HG02852 (cell line): ENCODE results near the gene VPS8.

ENCODE experiments used
- ATAC-seq: cut with Tn5 transposase; IDR thresholded peaks from one replicate; pipeline ENCODE4 v1.9.1; 2021; ENCODE audit warnings: mild to moderate bottlenecking, moderate library complexity; ENCODE audit not compliant: unreplicated experiment

The VPS8 gene

DNA sequence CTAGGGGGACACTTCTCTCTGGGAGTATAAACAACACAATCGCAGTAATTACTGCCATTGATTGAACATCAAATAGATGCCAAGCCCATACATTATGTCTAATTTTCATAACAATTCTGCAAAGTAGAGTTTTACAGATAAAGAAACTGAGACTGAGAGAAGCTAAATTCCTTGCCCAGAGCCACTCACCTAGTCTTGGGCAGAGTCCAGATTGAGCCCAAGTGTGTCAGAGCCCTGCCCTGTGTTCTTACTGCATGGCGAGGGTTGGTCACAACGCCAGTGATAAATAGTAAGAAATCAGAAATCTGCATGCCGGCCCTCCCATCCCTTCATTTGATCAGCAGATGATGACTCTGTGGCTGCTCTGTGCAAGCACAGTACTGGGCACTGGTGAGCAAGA lies 234.6 kb downstream of the VPS8 start:
- ATAC-seq, result no peak

DNA sequence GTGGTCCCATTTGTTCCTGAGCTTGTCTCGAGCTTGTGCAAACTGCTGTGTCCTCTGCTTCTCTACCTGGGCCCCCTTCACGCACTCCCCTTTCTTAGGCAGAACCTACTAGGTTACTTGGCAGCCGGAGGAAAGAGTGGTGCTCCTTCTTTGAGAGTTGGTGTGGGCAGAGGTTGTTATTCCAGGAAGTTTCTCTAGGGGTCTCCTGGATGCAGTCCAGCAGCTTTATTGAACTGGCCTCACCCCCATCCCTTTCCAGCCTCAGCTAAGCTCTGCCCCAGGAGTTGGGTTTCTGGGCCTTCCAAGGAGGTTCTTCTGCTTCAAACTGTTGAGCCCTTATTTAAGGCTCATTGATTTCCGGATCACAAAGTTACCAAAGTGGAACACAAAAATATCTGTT lies 237.7 kb downstream of the VPS8 start:
- no peak for ATAC-seq

DNA sequence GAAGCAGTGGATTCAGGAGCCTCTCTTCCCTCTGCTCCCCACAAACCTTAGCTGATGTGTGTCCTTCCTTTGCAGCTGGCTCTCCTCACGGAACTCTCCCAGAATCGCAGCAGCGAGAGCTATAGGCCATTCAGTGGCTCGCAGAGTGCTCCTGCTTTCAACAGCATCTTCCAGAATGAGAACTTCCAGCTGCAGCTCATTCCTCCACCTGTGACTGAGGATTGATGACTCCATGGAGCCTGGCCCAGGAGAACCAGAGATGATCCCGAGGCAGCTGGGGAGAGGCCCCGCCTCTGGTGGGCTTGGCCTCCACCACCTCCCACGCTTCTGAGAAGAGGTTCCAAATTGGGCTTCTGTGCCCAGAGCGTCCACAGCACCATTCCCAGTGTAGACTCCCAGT lies 239.8 kb downstream of the VPS8 start:
- no peak for ATAC-seq

DNA sequence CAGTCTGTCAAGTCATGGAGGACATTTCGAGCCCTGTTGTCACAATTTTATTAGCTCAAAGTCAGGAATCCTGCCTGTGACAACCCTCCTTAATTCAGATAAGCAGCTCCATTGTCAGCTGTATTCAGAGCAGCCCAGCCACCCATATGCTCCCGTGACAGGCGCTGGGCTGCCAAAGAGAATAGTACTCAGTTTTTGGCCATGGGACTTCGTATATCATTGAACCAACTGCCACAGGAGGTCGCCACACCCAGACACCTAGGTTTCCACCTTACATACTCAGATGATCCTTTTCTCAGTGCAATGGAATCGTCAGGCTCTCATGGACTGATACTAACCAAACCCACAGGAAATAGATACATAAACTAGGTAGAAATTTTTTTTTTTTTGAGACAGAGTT lies 240.7 kb downstream of the VPS8 start:
- ATAC-seq, result no peak

DNA sequence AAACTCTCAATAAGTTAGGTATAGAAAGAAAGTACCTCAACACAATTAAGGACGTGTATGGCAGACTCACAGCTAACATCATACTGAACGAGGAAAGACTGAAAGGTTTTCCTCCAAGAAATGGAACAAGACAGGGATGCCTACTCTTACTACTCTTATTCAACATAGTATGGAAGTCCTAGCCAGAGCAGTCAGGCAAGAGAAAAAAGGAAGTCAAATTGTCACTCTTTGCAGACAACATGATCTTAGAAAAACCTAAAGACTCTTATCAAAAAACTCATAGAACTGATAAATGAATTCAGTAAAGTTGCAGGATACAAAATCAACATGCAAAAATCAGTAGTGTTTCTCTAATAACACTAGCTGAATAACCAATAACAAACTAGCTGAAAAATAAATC lies 244.9 kb downstream of the VPS8 start:
- no peak for ATAC-seq

- ATAC-seq, result no peak
Observed at GRCh38 chr3:185057829-185058228, 245.9 kb downstream of the VPS8 start.

- ATAC-seq, result no peak
Observed at GRCh38 chr3:185058796-185059195, 246.8 kb downstream of the VPS8 start.

- no peak for ATAC-seq
Observed at GRCh38 chr3:185059766-185060165, 247.8 kb downstream of the VPS8 start.

DNA sequence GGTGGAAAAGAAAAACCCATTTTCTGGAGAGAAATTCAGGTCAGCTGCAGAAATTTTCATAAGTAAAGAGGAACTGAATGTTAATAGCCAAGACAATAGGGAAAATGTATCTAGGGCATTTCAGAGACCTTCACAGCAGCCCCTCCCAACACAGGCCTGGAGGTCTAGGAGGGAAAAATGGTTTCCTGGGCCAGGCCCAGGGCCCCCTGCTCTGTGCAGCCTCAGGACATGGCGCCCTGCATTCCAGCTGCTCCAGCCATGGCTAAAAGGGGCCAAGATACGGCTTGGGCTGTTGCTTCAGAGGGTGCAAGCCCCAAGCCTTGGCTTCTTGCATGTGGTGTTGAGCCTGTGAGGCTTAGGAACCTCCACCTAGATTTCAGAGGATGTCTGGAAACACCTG lies 248.7 kb downstream of the VPS8 start:
- no peak for ATAC-seq

DNA sequence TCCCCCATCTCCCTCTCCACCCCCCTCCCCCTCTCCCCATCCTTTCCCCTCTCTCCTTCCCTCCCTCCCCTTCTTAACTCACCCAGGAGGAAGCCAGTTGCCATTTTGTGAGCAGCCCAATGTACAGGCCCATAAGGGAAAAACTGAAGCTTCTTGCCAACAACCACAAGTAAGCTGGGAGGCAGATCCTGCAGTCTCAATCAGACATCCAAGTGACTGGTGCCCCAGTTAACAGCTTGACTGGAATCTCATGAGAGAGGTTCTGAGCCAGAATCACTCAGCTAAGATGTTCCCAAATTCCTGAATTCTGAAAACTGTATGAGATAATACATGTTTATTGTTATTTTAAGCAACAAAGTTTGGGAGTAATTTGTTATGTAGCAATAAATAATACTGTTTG lies 250.2 kb downstream of the VPS8 start:
- no peak for ATAC-seq

- no peak for ATAC-seq
Observed at GRCh38 chr3:185063431-185063830, 251.5 kb downstream of the VPS8 start.

DNA sequence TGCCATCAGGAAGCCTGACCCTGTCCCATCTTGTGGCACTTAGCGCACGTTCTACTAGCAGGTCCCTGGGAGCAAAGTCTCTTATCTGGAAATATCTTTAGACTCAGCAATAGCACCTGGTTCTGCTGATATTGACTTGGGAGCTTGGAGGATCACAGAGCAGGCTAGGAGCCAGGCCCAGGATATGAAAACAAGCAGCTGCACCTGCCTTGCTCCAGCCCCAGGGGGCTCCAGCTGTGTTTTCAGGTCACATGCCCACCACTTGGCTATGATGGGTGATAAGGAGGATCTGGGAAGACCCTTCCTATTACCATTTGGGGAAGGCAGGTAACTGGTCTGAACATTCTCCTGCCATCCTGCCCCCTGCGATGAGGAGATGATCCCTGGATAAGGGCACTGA lies 253.1 kb downstream of the VPS8 start:
- no peak for ATAC-seq

DNA sequence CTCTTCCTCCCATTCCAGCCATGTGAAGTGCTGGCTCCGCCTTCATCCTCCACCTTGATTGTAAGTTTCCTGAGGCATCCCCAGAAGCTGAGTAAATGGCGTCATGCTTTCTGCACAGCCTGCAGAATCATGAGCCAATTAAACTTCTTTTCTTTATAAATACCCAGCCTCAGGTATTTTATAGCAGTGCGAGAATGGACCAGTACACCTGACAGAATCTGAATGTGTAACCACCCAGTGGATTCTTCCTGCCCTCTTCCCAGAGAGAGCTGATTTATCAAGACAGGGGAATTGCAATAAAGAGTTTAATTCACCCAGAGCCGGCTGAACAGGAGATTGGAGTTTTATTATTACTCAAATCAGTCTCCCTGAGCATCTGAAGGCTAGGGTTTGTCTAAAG lies 254.3 kb downstream of the VPS8 start:
- ATAC-seq, result no peak

DNA sequence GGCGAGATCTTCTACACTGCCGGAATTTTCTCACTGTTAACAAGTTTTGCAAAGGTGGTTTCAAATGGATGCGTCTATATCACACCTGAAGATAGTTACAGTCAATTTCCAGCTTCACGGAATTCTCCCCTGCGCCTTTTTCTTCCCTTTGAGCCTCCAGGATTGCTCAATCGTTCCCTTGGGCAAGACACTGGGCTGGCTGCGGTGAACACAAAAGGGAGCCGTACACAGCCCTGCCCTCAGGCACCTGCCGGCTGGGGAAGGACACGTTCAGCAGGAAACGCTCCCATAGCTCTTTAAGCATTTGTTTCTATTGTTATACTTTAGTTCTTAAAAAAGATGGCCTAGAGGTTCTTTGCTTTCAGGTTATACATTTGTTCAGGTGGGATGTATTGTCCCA lies 255.2 kb downstream of the VPS8 start:
- no peak for ATAC-seq

- ATAC-seq, result no peak
Observed at GRCh38 chr3:185069037-185070030, 257.4 kb downstream of the VPS8 start.

GRCh38 chr3:185070491-185071286 lies 258.7 kb downstream of the VPS8 start:
- ATAC-seq, result no peak

GRCh38 chr3:185071287-185071800 lies 259.4 kb downstream of the VPS8 start:
- no peak for ATAC-seq

GRCh38 chr3:185075547-185075946 lies 263.6 kb downstream of the VPS8 start:
- ATAC-seq, result no peak

DNA sequence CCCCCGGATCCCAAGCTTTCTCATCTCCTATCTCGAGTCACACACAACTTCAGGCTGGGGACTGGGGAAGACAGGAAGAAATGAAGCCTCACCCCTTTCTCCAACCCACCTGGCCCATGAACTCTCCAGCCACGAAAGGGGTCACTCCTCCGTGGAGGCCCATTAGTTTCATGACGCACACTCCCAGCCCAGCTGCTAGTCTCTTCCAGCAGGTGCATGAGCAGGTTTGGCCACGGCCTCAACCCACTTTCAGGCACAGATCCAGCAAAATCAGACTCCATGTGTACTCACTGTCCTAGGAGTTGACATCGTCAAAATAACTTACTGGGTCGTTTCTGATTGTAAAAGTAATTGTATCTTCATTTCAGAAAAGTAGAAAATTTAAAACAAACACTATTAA lies 264.3 kb downstream of the VPS8 start:
- no peak for ATAC-seq

DNA sequence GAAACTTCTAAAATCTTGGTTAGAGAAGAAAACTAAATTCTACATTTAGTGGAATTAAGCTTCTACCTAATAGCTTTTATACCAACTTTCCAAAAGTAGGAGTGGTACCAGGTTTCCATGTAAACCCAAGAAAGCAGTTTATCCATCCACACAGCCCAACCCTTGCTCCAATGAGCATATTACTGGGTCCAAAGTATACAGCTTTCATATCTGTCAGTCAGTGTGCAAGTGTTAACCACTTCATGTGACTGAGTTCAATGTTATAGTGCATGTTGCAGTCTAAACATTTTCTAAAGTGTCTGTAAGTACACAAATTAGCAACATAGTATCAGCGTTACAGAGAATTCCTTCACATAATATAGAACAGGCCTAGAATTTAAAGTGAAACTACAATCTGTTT lies 267.7 kb downstream of the VPS8 start:
- ATAC-seq, result no peak

- no peak for ATAC-seq
Observed at GRCh38 chr3:185081521-185081920, 269.6 kb downstream of the VPS8 start.

DNA sequence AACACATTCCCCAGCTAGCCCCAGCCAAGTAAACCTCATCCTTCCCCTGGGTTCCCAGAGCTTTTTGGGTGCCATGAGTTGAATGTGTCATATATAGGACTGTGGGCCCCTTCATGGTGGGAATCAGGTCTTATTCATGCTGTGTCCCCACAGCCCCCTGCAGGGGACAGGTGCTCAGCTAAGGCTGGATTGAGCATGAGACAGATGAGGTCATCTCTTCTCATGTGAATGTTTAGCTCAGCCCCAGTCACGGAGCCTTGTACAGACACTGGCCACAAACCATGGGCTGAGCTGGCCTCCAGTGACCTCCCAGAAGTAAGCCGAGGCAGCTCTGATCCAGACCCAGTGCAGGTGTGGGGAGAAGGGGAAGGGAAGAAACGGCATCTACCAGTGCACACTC lies 270.2 kb downstream of the VPS8 start:
- no peak for ATAC-seq
